Measurements from ENCODE around the gene MRLN.
"Not testable (repeated sequence)": the region's sequence is repeated elsewhere in the genome, so short reads cannot be mapped to it uniquely, and the experiment has no call there.

Gene MRLN

GRCh38 chr10:59744762-59745161, 8.5 kb downstream of the MRLN start:
- not testable (repeated sequence) for DNase-seq

- DNase-seq, result not testable (repeated sequence)
These were observed 9.1 kb downstream of the MRLN start for GRCh38 chr10:59744156-59744555.

DNA sequence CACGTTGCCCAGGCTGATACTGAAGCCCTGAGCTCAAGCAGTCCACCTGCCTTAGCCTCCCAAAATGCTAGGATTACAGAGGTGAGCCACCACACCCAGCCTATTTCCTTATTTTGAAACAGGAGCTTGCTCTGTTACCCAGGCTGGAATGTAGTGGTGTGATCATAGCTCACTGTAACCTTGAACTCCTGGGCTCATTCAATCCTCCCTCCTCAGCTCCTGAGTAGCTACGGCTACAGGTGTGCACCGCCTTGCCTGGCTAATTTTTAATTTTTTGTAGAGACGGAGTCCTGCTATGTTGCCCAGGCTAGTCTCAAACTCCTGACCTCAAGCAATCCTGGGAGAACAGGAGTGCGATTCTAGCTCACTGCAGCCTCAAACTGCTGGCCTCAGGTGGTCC, 11.7 kb downstream of the MRLN start:
- no peak for DNase-seq

DNA sequence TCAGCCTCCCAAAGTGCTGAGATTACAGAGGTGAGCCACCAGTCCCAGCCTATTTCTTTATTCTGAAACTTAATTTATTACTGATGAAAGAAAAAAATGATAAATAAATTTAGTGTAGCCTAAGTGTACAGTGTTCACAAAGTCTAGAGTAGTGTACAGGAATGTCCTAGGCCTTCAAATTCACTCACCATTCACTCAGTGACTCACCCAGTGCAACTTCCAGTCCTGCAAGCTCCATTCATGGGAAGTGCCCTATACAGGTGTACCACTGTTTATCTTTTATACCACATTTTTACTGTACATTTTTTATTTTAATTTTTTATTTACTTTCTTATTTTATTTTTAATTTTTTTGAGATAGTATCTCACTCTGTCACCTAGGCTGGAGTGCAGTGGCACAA, 12.2 kb downstream of the MRLN start:
- DNase-seq, result no peak

DNA sequence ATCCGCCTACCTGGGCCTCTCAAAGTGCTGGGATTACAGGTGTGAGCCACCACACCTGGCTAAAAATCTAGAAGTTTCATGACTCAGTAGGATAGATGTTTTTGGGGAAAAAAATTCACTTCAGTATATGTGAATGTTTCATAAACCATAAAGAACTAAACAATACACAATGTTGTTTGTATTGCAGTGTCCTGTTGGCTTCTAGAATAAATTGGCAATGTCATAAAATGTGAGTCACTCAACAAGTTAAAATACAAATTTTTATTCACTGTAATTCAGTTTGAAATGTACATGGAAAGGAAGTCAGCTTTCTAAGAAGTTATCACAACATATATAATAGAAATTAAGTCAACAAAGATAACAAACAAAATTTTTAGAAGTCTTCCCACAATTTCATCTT, 16.5 kb downstream of the MRLN start:
- DNase-seq, result no peak

DNA sequence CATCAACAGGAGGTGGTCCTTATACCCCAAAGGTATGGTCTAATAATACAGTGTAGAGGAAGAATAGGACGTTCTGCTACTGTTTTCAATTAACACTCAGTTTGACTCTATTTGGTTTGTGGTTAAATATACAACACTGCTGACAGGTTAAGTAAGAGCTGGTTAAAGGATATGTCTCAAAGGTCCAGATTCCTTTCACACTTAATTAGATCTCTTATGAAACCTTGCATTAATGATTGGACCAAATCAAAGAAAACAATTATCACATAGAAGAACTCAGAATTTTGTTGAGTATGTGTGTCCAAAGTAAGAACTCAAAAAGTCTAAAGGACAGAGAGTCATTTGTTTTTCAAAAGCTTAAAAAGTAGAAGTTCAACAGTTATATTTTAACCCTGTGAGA, 18.0 kb downstream of the MRLN start:
- no peak for DNase-seq

DNA sequence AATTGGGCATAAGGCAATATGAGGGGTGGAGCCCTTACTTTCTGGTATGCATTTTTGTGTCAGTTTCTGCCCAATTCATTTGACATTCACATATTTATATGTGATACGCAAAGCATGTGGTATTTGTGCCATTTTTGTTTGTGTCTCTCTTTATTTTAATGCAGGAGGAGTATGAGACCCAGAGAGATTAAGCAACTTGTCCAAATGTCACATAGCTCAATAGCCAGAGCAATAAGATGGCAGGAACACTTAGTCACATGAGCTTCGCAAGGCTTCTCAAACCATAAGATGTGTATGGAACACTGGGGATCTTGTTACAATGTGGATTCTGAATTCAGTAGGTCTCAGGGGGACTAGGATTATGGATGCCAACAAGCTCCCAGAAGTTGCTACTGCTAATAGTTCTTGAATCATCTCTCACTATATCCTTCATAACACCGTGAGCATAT, 19.2 kb downstream of the MRLN start:
- DNase-seq, result no peak

DNA sequence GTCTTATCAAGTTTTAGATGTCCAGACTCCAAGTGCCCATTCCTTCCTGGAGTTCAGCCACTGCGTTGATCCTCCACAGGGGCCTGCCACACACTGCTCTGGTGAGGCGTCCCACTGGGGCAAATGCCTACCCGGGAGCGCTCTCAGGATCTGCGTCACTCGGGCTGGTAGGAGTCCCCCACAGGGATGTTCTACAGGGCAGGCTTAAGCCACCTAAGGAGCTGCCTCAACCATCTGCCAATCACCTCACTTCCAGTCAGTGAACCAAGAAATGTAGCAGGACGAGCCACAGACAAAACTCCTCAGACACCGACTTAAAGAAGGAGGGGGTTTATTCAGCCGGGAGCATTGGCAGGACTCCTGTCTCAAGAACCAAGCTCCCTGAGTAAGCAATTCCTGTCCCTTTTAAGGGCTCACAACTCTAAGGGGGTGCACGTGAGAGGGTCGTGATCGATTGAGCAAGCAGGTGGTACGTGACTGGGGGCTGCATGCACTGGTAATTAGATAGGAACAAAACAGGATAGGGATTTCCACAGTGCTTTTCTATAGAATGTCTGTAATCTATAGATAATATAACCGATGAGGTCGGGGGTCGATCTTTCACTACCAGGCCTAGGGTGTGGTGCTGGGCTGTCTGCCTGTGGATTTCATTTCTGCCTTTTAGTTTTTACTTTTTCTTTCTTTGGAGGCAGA, 19.8 kb downstream of the MRLN start:
- DNase-seq, result not testable (repeated sequence)

GRCh38 chr10:59732849-59733248, 20.4 kb downstream of the MRLN start:
- not testable (repeated sequence) for DNase-seq

GRCh38 chr10:59729167-59729566, 24.1 kb downstream of the MRLN start:
- not testable (repeated sequence) for DNase-seq

DNA sequence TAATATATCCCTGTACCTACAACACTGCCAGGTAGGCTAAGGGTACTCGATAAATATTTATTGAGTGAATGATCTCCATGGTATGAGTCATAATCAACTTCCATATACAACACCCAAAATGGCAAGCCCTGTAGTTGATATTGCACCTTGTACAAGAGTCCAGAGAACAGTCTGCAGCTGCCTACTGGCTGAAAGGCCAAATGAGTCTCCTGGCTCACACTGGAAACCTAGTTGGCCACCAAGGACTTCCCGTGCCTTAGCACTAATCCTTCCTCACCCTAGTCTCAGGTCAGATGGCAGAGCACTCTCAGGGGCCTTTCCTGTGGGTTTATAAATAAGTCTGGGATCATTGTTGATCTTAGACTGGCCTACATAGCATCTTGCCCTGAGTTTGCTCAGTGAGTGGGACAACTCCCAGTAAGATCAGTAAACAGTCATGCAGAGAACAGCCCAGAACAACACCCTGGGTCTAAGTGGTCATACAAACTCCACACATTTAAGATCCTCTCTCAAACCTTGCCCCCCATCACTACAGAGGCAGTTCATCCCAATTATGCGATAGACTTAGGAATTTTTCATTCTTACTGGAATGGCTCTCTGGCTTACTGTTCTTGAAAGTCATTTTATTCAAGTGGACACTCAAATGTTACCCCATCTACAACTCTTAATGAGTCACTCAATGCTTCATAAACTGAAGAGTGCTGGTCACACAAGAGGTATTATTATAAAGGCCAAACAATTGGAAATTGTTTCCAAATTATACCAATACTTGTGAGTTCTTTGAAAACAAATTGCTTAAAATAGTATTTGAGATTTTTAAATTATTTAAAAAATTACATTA, 28.9 kb downstream of the MRLN start:
- no peak for DNase-seq

GRCh38 chr10:59720377-59720776, 32.9 kb downstream of the MRLN start:
- no peak for DNase-seq

DNA sequence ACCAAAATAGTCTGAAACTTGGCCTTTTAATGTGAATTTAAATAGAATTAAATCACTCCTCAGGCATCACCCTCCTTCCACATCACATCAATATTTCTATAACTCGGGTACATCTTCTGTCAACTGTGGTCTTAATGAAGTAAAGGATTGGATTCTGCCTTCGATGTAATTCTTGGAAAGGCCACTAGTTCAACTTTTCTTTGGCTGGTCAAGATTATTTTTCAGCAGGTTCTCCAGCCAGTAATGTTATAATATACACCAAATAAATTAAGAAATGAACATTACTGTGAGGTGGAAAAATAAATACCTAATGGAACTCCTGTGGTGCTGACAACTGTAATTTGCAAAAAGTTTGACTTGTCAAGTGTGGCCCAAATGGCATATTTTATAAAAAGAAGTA, 33.9 kb downstream of the MRLN start:
- no peak for DNase-seq

GRCh38 chr10:59718257-59718656, 35.0 kb downstream of the MRLN start:
- no peak for DNase-seq

DNA sequence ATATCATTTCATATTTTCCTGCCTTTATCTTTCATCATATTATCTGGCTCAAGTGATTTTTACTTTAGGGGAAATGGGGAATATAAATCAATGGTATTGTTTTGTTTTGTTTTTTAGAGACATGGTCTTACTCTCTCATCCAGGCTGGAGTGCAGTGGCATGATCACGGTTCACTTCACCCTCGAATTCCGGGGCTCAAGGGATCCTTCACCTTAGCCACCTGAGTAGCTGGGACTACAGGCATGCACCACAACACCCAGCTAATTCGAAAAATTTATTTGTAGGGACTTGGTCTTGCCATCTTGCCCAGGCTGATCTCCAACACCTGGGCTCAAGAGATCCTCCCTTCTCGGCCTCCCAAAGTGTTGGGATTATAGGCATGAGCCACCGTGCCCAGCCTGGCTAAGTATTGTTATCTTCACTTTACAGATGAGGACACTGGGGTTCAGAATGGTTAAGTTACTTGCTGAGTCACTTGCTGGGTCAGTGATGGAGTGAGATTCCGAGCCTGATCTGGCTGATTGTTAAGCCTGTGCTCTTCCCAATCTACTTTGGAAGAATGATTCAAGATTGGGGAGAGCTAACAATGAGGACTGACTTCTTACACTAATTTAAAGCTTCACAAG, 39.9 kb downstream of the MRLN start:
- DNase-seq, result no peak

GRCh38 chr10:59711871-59712494, 41.3 kb downstream of the MRLN start:
- no peak for DNase-seq

DNA sequence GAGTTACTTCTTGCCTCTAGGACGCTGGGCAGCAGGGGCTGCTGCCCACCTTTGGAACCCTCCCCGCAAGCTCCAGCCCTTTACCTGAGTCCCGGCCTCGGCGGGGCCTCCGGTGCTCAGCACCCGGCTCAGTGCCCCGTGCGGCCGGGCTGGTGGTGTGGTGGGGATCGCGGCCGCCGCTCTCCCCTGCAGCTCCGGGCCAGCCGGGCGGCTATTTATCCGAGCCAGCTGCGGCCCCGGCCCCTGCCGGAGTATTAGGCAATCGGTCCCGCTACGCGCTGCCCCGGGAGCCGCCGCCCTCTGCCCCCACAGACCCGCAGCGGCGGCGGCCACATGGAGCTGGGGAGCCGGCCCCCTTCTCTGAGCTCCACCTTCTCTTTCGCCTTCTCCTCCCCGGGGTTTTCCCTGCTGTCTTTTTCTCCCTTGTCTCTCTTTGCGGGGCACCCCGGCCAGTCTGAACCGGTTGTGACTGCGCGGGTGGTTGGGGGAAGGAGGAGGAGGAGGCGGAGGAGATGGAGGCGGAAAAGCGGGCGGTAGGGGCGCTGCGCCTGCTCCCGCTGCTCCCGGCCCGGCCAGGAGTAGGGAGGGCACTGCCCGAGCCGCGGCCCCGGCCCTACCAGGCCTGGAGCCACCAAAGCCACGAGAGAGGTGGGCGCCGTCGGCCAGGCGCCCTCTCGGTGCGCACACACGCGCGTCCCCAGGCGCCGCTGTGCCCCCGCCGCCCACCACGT, 43.7 kb downstream of the MRLN start, which contains the start of gene SLC16A9:
Gene SLC16A9 (minus strand): TSS at position 456 of the 731 bp plus-strand sequence. CDS start 25,559 bp downstream, outside the sequence.
- peak; percentile 60 for DNase-seq

- peak; percentile 27 for DNase-seq
These were observed 44.4 kb downstream of the MRLN start for GRCh38 chr10:59708816-59709394.

DNA sequence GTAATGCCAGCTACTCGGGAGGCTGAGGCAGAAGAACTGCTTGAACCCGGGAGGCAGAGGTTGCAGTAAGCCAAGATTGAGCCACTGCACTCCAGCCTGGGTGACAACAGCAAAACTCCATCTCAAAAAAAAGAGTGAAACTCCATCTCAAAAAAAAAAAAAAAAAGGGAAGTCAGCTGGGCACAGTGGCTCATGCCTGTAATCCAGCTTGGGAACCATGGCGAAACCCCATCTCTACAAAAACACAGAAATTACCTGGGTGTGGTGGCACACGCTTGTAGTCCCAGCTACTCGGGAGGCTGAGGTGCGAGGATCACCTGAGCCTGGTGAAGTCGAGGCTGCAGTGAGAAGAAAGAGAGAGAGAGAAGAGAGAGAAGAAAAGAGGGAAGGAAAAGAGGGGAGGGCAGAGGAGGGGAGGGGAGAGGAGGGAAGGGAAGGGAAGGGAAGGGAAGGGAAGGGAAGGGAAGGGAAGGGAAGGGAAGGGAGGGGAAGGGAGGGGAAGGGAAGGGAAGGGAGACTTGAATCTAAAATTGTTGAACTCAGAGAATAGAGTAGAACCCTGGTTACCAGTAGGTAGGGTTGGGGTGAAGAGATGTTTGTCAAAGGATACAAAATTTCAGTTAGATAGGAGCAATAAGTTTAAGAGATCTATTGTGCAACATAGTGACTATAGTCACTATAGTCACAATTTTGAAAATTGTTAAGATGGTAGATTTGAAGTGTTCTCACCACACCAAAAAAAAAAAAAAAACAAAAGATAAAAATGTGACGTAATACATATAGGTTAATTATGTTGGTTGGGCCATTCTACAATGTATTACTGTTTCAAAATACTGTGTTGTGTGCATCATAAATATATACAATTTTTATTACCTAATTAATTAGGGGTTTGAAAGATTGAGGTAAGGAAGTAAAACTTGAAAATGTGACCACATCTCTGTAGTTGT, 46.1 kb downstream of the MRLN start:
- no peak for DNase-seq

DNA sequence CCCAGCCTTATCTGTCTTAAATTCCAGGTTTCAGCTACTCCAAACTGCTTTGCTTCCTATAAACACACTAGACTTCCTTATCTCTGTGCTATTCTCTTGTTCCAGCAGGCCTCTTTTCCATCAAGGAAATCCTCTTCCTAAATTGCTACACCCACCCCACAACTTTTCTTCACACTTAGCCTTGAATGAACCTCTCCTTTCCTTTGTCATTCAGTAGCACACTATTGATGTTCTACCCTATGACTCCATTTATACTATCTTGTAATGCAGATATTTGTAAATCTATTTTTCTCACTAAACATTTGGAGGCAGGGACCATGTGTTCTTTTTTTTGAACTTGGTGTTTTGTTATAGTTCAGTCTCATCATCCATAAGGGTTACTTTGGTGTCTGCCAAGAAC, 47.3 kb downstream of the MRLN start:
- no peak for DNase-seq

- no peak for DNase-seq
These were observed 48.6 kb downstream of the MRLN start for GRCh38 chr10:59704630-59705029.
